GM12878 (cell line): Measurements from ENCODE around the gene CTIF. TPM values are rescaled to one million over a fixed set of nuclear protein-coding genes. Genes with fewer than 3 reads are reported as not detected.

Experiments
- ATAC-seq: fragments of 200-7000 bp; cut with Tn5 transposase; 3 replicates; pipeline ENCODE4 v1.9.1; 2020; ENCODE audit warnings: mild to moderate bottlenecking, moderate library complexity
- BruUV-seq: library from RNA; stranded (reverse); fragments of 400-500 nt; replicated peaks from 2 replicates; lab custom pipeline; 2021; lab: Mats Ljungman, UMichigan
- CTCF ChIA-PET: fragments of 300-600 bp; sonication (Branson Sonifier 250); formaldehyde crosslinking; extraction: SDS; loops from one replicate; lab custom pipeline; 2021; ENCODE audit warnings: inconsistent platforms; lab: Yijun Ruan, JAX
- POLR2A ChIA-PET: fragments of 350-600 bp; formaldehyde crosslinking; extraction: SDS; loops from one replicate; lab custom pipeline; 2021; ENCODE audit warnings: inconsistent platforms; lab: Charles Lee
- RAD21 ChIA-PET: fragments of 300-600 bp; sonication (Branson Sonifier 250); formaldehyde crosslinking; loops from one replicate; lab custom pipeline; 2023; ENCODE audit warnings: antibody characterized with exemption; ENCODE audit not compliant: unreplicated experiment; lab: Charles Lee
- SMC1A ChIA-PET: fragments of 300-600 bp; sonication (Branson Sonifier 250); formaldehyde crosslinking; loops from one replicate; lab custom pipeline; 2023; ENCODE audit not compliant: unreplicated experiment, uncharacterized antibody; lab: Charles Lee
- DNase-seq: peaks from one replicate; pipeline ENCODE4 v3.0.0-alpha.2; 2011; ENCODE audit warnings: low read depth, low spot score
- FAIRE-seq: peaks from 3 replicates; lab custom pipeline; 2011; peaks lifted over from hg19 to GRCh38; lab: Jason Lieb, UNC
- H2AFZ ChIP-seq: 2 replicates; pipeline ENCODE4 v1.6.0; 2011; ENCODE audit warnings: low read depth, low read length, control low read depth; ENCODE audit not compliant: control insufficient read depth
- H3K27ac ChIP-seq: 2 replicates; pipeline ENCODE4 v1.5.1; 2011; ENCODE audit warnings: control low read depth; ENCODE audit not compliant: control insufficient read depth, insufficient read depth
- H3K27me3 ChIP-seq, 2 experiments: replicated peaks in 1 of 2; 2 replicates each; pipeline versions ENCODE4 v1.6.0 to v1.6.1; 2011; ENCODE audit warnings: low read length in 1 of 2; ENCODE audit not compliant: control insufficient read depth in 2 of 2, insufficient read depth in 2 of 2
- H3K36me3 ChIP-seq, 2 experiments: 2 replicates each; pipeline ENCODE4 v1.5.1; 2011; ENCODE audit warnings: low read length in 1 of 2; ENCODE audit not compliant: control insufficient read depth in 2 of 2, insufficient read depth in 2 of 2
- H3K4me1 ChIP-seq: 2 replicates; pipeline ENCODE4 v1.6.1; 2011; ENCODE audit warnings: mild to moderate bottlenecking, low read length, moderate library complexity, mixed read lengths; ENCODE audit not compliant: control insufficient read depth, insufficient read depth
- H3K4me2 ChIP-seq: 2 replicates; pipeline ENCODE4 v1.6.0; 2011; ENCODE audit warnings: control low read depth; ENCODE audit not compliant: control insufficient read depth, insufficient read depth
- H3K4me3 ChIP-seq: fragments of 200-600 bp; sonication (generic); 2 replicates; pipeline ENCODE4 v1.5.1; 2016
- H3K79me2 ChIP-seq: 2 replicates; pipeline ENCODE4 v1.6.0; 2011; ENCODE audit warnings: low read length; ENCODE audit not compliant: control insufficient read depth, insufficient read depth
- H3K9ac ChIP-seq: 2 replicates; pipeline ENCODE4 v1.8.0; 2011; ENCODE audit warnings: low read length, control low read depth, mixed read lengths; ENCODE audit not compliant: control insufficient read depth, insufficient read depth
- H3K9me3 ChIP-seq: replicated peaks from 3 replicates; pipeline ENCODE4 v1.5.1; 2011; ENCODE audit warnings: mild to moderate bottlenecking, low read length; ENCODE audit not compliant: control insufficient read depth, insufficient read depth
- H4K20me1 ChIP-seq: 2 replicates; pipeline ENCODE4 v1.6.0; 2011; ENCODE audit not compliant: control insufficient read depth, insufficient read depth
- EP300 ChIP-seq, 2 experiments: fragments of 150-350 bp in 1 of 2; IDR thresholded peaks; 2 replicates each; pipeline ENCODE4 v1.6.1; 2011 to 2012; ENCODE audit warnings: low read depth in 2 of 2, low read length in 2 of 2, borderline replicate concordance in 1 of 2, improper control_type of control experiment in 1 of 2, inconsistent platforms in 1 of 2; ENCODE audit not compliant: control insufficient read depth in 1 of 2
- GATAD2B ChIP-seq: fragments of 450-650 bp; conservative IDR thresholded peaks from 2 replicates; pipeline ENCODE4 v1.6.1; 2017; ENCODE audit warnings: low read depth, mild to moderate bottlenecking, moderate library complexity
- KLF5 ChIP-seq: fragments of 450-650 bp; IDR thresholded peaks from 2 replicates; pipeline ENCODE4 v1.6.1; 2014; ENCODE audit warnings: mild to moderate bottlenecking; ENCODE audit not compliant: partially characterized antibody
- MEF2A ChIP-seq: IDR thresholded peaks from 2 replicates; pipeline ENCODE4 v1.6.1; 2011; ENCODE audit warnings: low read depth, mild to moderate bottlenecking, low read length, moderate library complexity; ENCODE audit not compliant: insufficient read depth
- MLLT1 ChIP-seq: fragments of 450-650 bp; IDR thresholded peaks from 2 replicates; pipeline ENCODE4 v1.6.1; 2016; ENCODE audit warnings: mild to moderate bottlenecking
- PBX3 ChIP-seq: IDR thresholded peaks from 2 replicates; pipeline ENCODE4 v1.6.1; 2011; ENCODE audit warnings: mild to moderate bottlenecking, low read depth, low read length, moderate library complexity; ENCODE audit not compliant: insufficient replicate concordance
- POU2F2 ChIP-seq: IDR thresholded peaks from 3 replicates; pipeline ENCODE4 v1.6.1; 2011; ENCODE audit warnings: low read depth, mild to moderate bottlenecking, low read length, borderline replicate concordance
- STAT3 ChIP-seq: IDR thresholded peaks from 2 replicates; pipeline ENCODE4 v1.6.1; 2011; ENCODE audit warnings: low read depth, low read length, improper control_type of control experiment
- USF1 ChIP-seq: IDR thresholded peaks from 2 replicates; pipeline ENCODE4 v1.6.1; 2011; ENCODE audit warnings: borderline replicate concordance, low read depth, mild to moderate bottlenecking, moderate library complexity, mixed read lengths, low read length; ENCODE audit not compliant: insufficient read depth; ENCODE audit errors: extremely low read length
- ZBTB40 ChIP-seq: fragments of 450-650 bp; IDR thresholded peaks from 2 replicates; pipeline ENCODE4 v1.6.1; 2016; ENCODE audit warnings: mild to moderate bottlenecking, moderate library complexity, borderline replicate concordance
- ZNF622 ChIP-seq: fragments of 450-650 bp; IDR thresholded peaks from 2 replicates; pipeline ENCODE4 v1.6.1; 2017; ENCODE audit warnings: mild to moderate bottlenecking, inconsistent platforms
- WGBS: methylation state at CpG from one replicate; pipeline ENCODE4 v1.1.6; 2016; ENCODE audit warnings: low lambda C conversion rate; ENCODE audit not compliant: insufficient replicate concordance, insufficient coverage; ENCODE audit errors: missing lambda C conversion rate; 5-methylcytosine and 5-hydroxymethylcytosine counted together
- in situ Hi-C: fragments of 300-500 bp; cut with MboI; formaldehyde crosslinking; loops from 9 replicates; pipeline ENCODE4 v1.14.3; 2018; ENCODE audit warnings: mixed read lengths
- intact Hi-C: fragments of 100-400 bp; cut with micrococcal nuclease; formaldehyde crosslinking; loops from one replicate; pipeline ENCODE4 v1.14.2; 2022; ENCODE audit not compliant: unreplicated experiment
- polyA plus RNA-seq, 11 experiments: library from polyadenylated mRNA; depleted of rRNA in 4 of 11; unstranded in 6 of 11; stranded (reverse) in 5 of 11; fragments of >200 nt; fragmentation: Nextera tagmentation in 4 of 11; fragmentation: Illumina TruSeq in 1 of 11; extraction: Ambion mirVana in 4 of 11; extraction: Trizol in 1 of 11; gene quantifications; 1 replicate in 1 of 11; 2 replicates in 10 of 11; pipeline versions ENCODE4 v1.2.1 to v1.2.3, GENCODE V29; 2011 to 2016; ENCODE audit warnings: inconsistent platforms in 2 of 11, missing spikeins in 2 of 11, low read depth in 1 of 11
- total RNA-seq, 4 experiments: library from RNA; depleted of rRNA in 3 of 4; stranded (reverse); fragments of >200 nt in 3 of 4; fragmentation: Illumina TruSeq in 1 of 4; extraction: Trizol in 1 of 4; gene quantifications; 2 replicates each; pipeline versions ENCODE4 v1.2.1 to v1.2.3, GENCODE V29; 2013 to 2021

Gene CTIF
- total and polyA plus RNA-seq, 10 of the 15 experiments (the other 5 are each of a cell fraction or from before 2014, with no cell fraction given) = 0.06 to 11.6 (median 2.5) TPM

- Histone ChIP-seq H3K9ac (no peak overlapping the region), H2AFZ (no peak overlapping the region), H4K20me1 (no peaks in the 10 kb centered on the region), H3K4me3 (no peak overlapping the region), H3K27me3 (no peaks in the 10 kb centered on the region), H3K9me3 (no peaks in the 10 kb centered on the region), H3K27ac (no peak overlapping the region), H3K4me2 (no peak overlapping the region), H3K79me2 (no peaks in the 10 kb centered on the region), H3K36me3 (no peaks in the 10 kb centered on the region), H3K4me1 (no peaks in the 10 kb centered on the region)
- ATAC-seq (no peak), DNase-seq (no peak), FAIRE-seq (no peak)
- ChIA-PET CTCF (interaction anchor here (0.6 to 1.4 kb wide), 2 partner anchors 79 to 103 kb away, joined by 3 read pairs; no protein-coding TSS in a partner anchor), POLR2A (no interaction called here), SMC1A (interaction anchor here (0.7 to 2.2 kb wide), 4 partner anchors 67 to 170 kb away, joined by 3 to 5 read pairs (median 4); no protein-coding TSS in a partner anchor), RAD21 (interaction anchor here (1.4 kb wide), 1 partner anchor 49 kb away, joined by 4 read pairs; no protein-coding TSS in a partner anchor)
- intact Hi-C loops = no loop called here
- WGBS = 100% methylated on average over 1 of the region's 1 CpG
- TF ChIP-seq STAT3 (no peak), POU2F2 (no peak), ZNF622 (no peak), MEF2A (no peak), EP300 (IDR thresholded peaks at IDR 0.05; ENCODE audit: borderline replicate concordance in 1 of 2, control insufficient read depth in 1 of 2, low read depth in 2 of 2, low read length in 2 of 2) (no peak), GATAD2B (no peak), PBX3 (no peak), KLF5 (no peak), ZBTB40 (no peak), USF1 (no peak), MLLT1 (no peak)
- in situ Hi-C loops = no loop called here
- BruUV-seq = no TSS peak
Observed at GRCh38 chr18:48880931-48881330, 342.1 kb downstream of the CTIF start.
